Ovary (tissue), 9 donors: ENCODE results near the gene ELP4. TPM values are rescaled to one million over a fixed set of nuclear protein-coding genes. Genes with fewer than 3 reads are reported as not detected.

Source experiments
- DNase-seq, 5 donors: peaks; one replicate each; pipeline ENCODE4 v3.0.0-alpha.2; 2019 to 2020
- H3K27ac ChIP-seq, 2 donors: fragments of 200-600 bp; one replicate each; pipeline versions ENCODE4 v1.5.1 to v1.8.0; 2019 to 2022
- H3K27me3 ChIP-seq: fragments of 200-600 bp; one replicate; pipeline ENCODE4 v1.8.0; 2022
- H3K36me3 ChIP-seq: fragments of 200-600 bp; sonication (generic); one replicate; pipeline ENCODE4 v1.5.1; 2019
- H3K4me1 ChIP-seq: one replicate; pipeline ENCODE4 v1.8.1; 2013; ENCODE audit warnings: mild to moderate bottlenecking, moderate library complexity; ENCODE audit not compliant: insufficient read depth
- H3K4me3 ChIP-seq: fragments of 200-600 bp; sonication (generic); one replicate; pipeline ENCODE4 v1.5.1; 2017
- H3K9me3 ChIP-seq, 2 donors: fragments of 200-600 bp in 1 of 2; sonication (generic) in 1 of 2; one replicate each; pipeline versions ENCODE4 v1.5.1 to v1.8.1; 2013 to 2019; ENCODE audit warnings: mild to moderate bottlenecking in 1 of 2, moderate library complexity in 1 of 2
- CTCF ChIP-seq, 3 donors: fragments of 450-650 bp in 2 of 3; fragments of 200-600 bp in 1 of 3; IDR thresholded peaks; one replicate each; pipeline versions ENCODE4 v1.5.1 to v1.8.0; 2016 to 2022; ENCODE audit warnings: antibody characterized with exemption in 3 of 3, mild to moderate bottlenecking in 1 of 3
- EP300 ChIP-seq: sonication (generic); formaldehyde crosslinking; IDR thresholded peaks from one replicate; pipeline ENCODE4 v1.6.1; 2017; ENCODE audit warnings: antibody characterized with exemption
- POLR2A ChIP-seq: fragments of 450-650 bp; IDR thresholded peaks from one replicate; pipeline ENCODE4 v1.6.1; 2017; ENCODE audit warnings: antibody characterized with exemption, mild to moderate bottlenecking, moderate library complexity
- WGBS, 3 donors: extraction: QIAGEN DNeasy Blood & Tissue Kit in 1 of 3; methylation state at CpG; one replicate each; pipeline versions ENCODE4 v1.1.5 to v1.1.7; 2013 to 2017; 5-methylcytosine and 5-hydroxymethylcytosine counted together
- intact Hi-C, 4 donors: fragments of 100-400 bp; cut with DNase I; formaldehyde crosslinking; loops; one replicate each; pipeline versions ENCODE4 v1.11.0 to v1.15.1; 2022 to 2023
- polyA plus RNA-seq, 2 donors: library from polyadenylated mRNA; stranded (reverse); fragments of 200-250 nt in 1 of 2; fragments of 350-450 nt in 1 of 2; fragmentation: Illumina TruSeq in 1 of 2; extraction: RNeasy Lipid Tissue Mini Kit (QIAGEN cat#74804) in 1 of 2; gene quantifications; one replicate each; pipeline ENCODE4 v1.2.3, GENCODE V29; 2013 to 2014
- total RNA-seq, 7 donors: library from RNA; depleted of rRNA in 2 of 7; stranded (reverse); fragments of >200 nt in 2 of 7; fragmentation: NEBNext Ultra II Directional in 3 of 7; extraction: Animal tissue kit (Norgen Biotek cat#: 25700) in 3 of 7; gene quantifications; one replicate each; pipeline versions ENCODE4 v1.1.0 to v1.2.4, GENCODE V29; 2016 to 2023
- donor health status: DM: no; HTN: no; CAD: no; lungs with moderate emphysema.
- donor health status: DM: no; HTN: no; CAD: no.
- donor health status: Bipolar disorder and iron deficiency.
- donor health status: DM: yes; HTN: yes; CAD: no.
- donor health status: DM: no; HTN: no; CAD: no.
- donor health status: DM: yes; HTN: yes; CAD: no.

The ELP4 gene
- total and polyA plus RNA-seq, 9 donors, result 9.7 to 25.8 (median 13.8) TPM

- no peaks in the 10 kb centered on the region for H3K36me3 ChIP-seq
- TF ChIP-seq POLR2A (no peak), CTCF (IDR thresholded peaks at IDR 0.05) (no peak), EP300 (no peak)
- no peak overlapping the region for H3K4me3 ChIP-seq
- WGBS, 3 donors, result 11 to 17% (median 14%) methylated on average over 5 of the region's 5 CpGs
- H3K4me1 ChIP-seq, result peaks cover 3% of the 10 kb centered on the region
- no peak overlapping the region for H3K27ac ChIP-seq
- intact Hi-C loops, result no loop called here
- H3K27me3 ChIP-seq, result peaks cover 14% of the 10 kb centered on the region
- no peaks in the 10 kb centered on the region for H3K9me3 ChIP-seq
- DNase-seq, result no peak
Observed at GRCh38 chr11:31821235-31821764, 311.7 kb downstream of the ELP4 start.

- Histone ChIP-seq H3K27ac (no peak overlapping the region), H3K4me3 (no peak overlapping the region), H3K36me3 (no peaks in the 10 kb centered on the region), H3K27me3 (peaks cover 11% of the 10 kb centered on the region), H3K9me3 (no peaks in the 10 kb centered on the region), H3K4me1 (peaks cover 3% of the 10 kb centered on the region)
- DNase-seq, result no peak
- intact Hi-C loops, result no loop called here
- 11 to 17% (median 13%) methylated on average over 8 of the region's 8 CpGs for WGBS, 3 donors
- no peak for TF ChIP-seq EP300
- TF ChIP-seq CTCF (IDR thresholded peaks at IDR 0.05), result no peak
- no peak for TF ChIP-seq POLR2A
Observed at GRCh38 chr11:31821766-31822165, 312.2 kb downstream of the ELP4 start.

GRCh38 chr11:31822175-31822926, 312.8 kb downstream of the ELP4 start:
- no peaks in the 10 kb centered on the region for H3K36me3 ChIP-seq
- H3K9me3 ChIP-seq, result no peaks in the 10 kb centered on the region
- DNase-seq, result no peak
- peaks cover 5% of the 10 kb centered on the region for H3K4me1 ChIP-seq
- no peak overlapping the region for H3K4me3 ChIP-seq
- 34 to 39% (median 36%) methylated on average over 17 of the region's 17 CpGs for WGBS, 3 donors
- intact Hi-C loops, result no loop called here
- no peak for TF ChIP-seq POLR2A
- no peak for TF ChIP-seq EP300
- TF ChIP-seq CTCF (IDR thresholded peaks at IDR 0.05), result no peak
- H3K27ac ChIP-seq, result no peak overlapping the region
- H3K27me3 ChIP-seq, result peaks cover 10% of the 10 kb centered on the region

GRCh38 chr11:31822927-31823643, 313.5 kb downstream of the ELP4 start:
- 40 to 51% (median 43%) methylated on average over 14 of the region's 14 CpGs for WGBS, 3 donors
- no peak for TF ChIP-seq CTCF (IDR thresholded peaks at IDR 0.05)
- no peak for TF ChIP-seq POLR2A
- TF ChIP-seq EP300, result no peak
- Histone ChIP-seq H3K9me3 (no peaks in the 10 kb centered on the region), H3K4me1 (peaks cover 3% of the 10 kb centered on the region), H3K27me3 (peaks cover 5% of the 10 kb centered on the region), H3K36me3 (no peaks in the 10 kb centered on the region), H3K4me3 (no peak overlapping the region), H3K27ac (no peak overlapping the region)
- no peak for DNase-seq
- intact Hi-C loops, result no loop called here
